Measurements from ENCODE around the gene HSD11B2.

HSD11B2 gene

GRCh38 chr16:67447508-67448076 lies 16.7 kb downstream of the HSD11B2 start:
- in situ Hi-C loops (cut with MboI; ENCODE audit: low sequenced_read_pairs), result loop anchor here (25.0 kb wide), 1 partner anchor 485 kb away; the partner anchor contains the start of gene CES3

- in situ Hi-C loops (cut with MboI; ENCODE audit: low sequenced_read_pairs), result loop anchor here (25.0 kb wide), 1 partner anchor 486 kb away; the partner anchor contains the start of gene CES3
Observed at GRCh38 chr16:67448580-67448979, 17.7 kb downstream of the HSD11B2 start.

GRCh38 chr16:67449336-67449735 lies 18.4 kb downstream of the HSD11B2 start:
- in situ Hi-C loops (cut with MboI; ENCODE audit: low sequenced_read_pairs), result loop anchor here (25.0 kb wide), 1 partner anchor 487 kb away; the partner anchor contains the start of gene CES3

GRCh38 chr16:67449739-67450138 lies 18.8 kb downstream of the HSD11B2 start:
- in situ Hi-C loops (cut with MboI; ENCODE audit: low sequenced_read_pairs), result loop anchor here (25.0 kb wide), 1 partner anchor 487 kb away; the partner anchor contains the start of gene CES3

- in situ Hi-C loops (cut with MboI; ENCODE audit: low sequenced_read_pairs), result no loop called here
Observed at GRCh38 chr16:67451061-67451703, 20.3 kb downstream of the HSD11B2 start.

- in situ Hi-C loops (cut with MboI; ENCODE audit: low sequenced_read_pairs), result no loop called here
Observed at GRCh38 chr16:67451704-67452435, 20.9 kb downstream of the HSD11B2 start.

GRCh38 chr16:67454104-67454503 lies 23.2 kb downstream of the HSD11B2 start:
- in situ Hi-C loops (cut with MboI; ENCODE audit: low sequenced_read_pairs), result no loop called here

- in situ Hi-C loops (cut with MboI; ENCODE audit: low sequenced_read_pairs), result no loop called here
Observed at GRCh38 chr16:67454852-67455251, 23.9 kb downstream of the HSD11B2 start.

- in situ Hi-C loops (cut with MboI; ENCODE audit: low sequenced_read_pairs), result no loop called here
Observed at GRCh38 chr16:67456391-67457081, 25.6 kb downstream of the HSD11B2 start.

- in situ Hi-C loops (cut with MboI; ENCODE audit: low sequenced_read_pairs), result no loop called here
Observed at GRCh38 chr16:67457611-67458010, 26.7 kb downstream of the HSD11B2 start.

GRCh38 chr16:67458121-67458641 lies 27.3 kb downstream of the HSD11B2 start:
- in situ Hi-C loops (cut with MboI; ENCODE audit: low sequenced_read_pairs), result no loop called here

GRCh38 chr16:67459066-67459860 lies 28.3 kb downstream of the HSD11B2 start:
- in situ Hi-C loops (cut with MboI; ENCODE audit: low sequenced_read_pairs), result no loop called here

GRCh38 chr16:67459861-67460150 lies 28.9 kb downstream of the HSD11B2 start:
- in situ Hi-C loops (cut with MboI; ENCODE audit: low sequenced_read_pairs), result no loop called here

GRCh38 chr16:67460168-67460567 lies 29.2 kb downstream of the HSD11B2 start:
- in situ Hi-C loops (cut with MboI; ENCODE audit: low sequenced_read_pairs), result no loop called here

GRCh38 chr16:67460961-67461360 lies 30.0 kb downstream of the HSD11B2 start:
- in situ Hi-C loops (cut with MboI; ENCODE audit: low sequenced_read_pairs), result no loop called here

GRCh38 chr16:67461600-67462278 lies 30.8 kb downstream of the HSD11B2 start:
- in situ Hi-C loops (cut with MboI; ENCODE audit: low sequenced_read_pairs), result no loop called here

- in situ Hi-C loops (cut with MboI; ENCODE audit: low sequenced_read_pairs), result no loop called here
Observed at GRCh38 chr16:67462279-67462655, 31.3 kb downstream of the HSD11B2 start.

GRCh38 chr16:67463059-67463458 lies 32.1 kb downstream of the HSD11B2 start:
- in situ Hi-C loops (cut with MboI; ENCODE audit: low sequenced_read_pairs), result no loop called here

- in situ Hi-C loops (cut with MboI; ENCODE audit: low sequenced_read_pairs), result no loop called here
Observed at GRCh38 chr16:67463691-67464090, 32.8 kb downstream of the HSD11B2 start.

- in situ Hi-C loops (cut with MboI; ENCODE audit: low sequenced_read_pairs), result no loop called here
Observed at GRCh38 chr16:67464565-67464964, 33.6 kb downstream of the HSD11B2 start.

All from HL-60/S4 treated with retinoic acid at 250 ng/mL for 4 days and 3 days (cell line).